DOHH2 (cell line): Measurements from ENCODE around the gene COMMD4.

Experiments used
- EZH2phosphoT487 ChIP-seq: fragments of 200-600 bp; sonication (generic); IDR thresholded peaks from 2 replicates; pipeline ENCODE4 v1.6.1; 2017; ENCODE audit warnings: borderline replicate concordance, mild to moderate bottlenecking, antibody characterized with exemption, low read length, moderate library complexity, mixed read lengths
- TF ChIP-seq, protein P1 (sequence below): fragments of 200-600 bp; sonication (generic); IDR thresholded peaks from one replicate; pipeline ENCODE4 v1.5.1; 2014; ENCODE audit warnings: antibody characterized with exemption, mild to moderate bottlenecking, low read depth, low read length; ENCODE audit not compliant: poor library complexity, severe bottlenecking

DNA sequence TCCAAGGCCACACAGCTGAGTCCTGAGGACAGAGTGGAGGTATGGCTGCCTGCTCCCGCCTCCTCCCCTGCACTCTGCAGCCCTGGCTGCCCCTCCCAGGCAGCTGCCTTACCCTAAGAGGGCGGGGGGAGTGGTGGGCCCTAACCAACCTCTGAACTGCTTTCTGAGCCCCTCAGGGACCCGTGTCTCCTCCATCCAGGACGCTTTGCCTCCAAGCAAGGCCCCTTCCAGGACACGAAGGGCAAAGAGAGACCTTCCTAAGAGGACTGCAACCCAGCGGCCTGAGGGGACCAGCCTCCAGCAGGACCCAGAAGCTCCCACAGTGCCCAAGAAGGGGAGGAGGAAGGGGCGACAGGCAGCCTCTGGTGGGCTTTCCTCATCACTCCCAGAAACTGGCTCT lies 18.6 kb downstream of the COMMD4 start:
- TF ChIP-seq, protein P1, sequence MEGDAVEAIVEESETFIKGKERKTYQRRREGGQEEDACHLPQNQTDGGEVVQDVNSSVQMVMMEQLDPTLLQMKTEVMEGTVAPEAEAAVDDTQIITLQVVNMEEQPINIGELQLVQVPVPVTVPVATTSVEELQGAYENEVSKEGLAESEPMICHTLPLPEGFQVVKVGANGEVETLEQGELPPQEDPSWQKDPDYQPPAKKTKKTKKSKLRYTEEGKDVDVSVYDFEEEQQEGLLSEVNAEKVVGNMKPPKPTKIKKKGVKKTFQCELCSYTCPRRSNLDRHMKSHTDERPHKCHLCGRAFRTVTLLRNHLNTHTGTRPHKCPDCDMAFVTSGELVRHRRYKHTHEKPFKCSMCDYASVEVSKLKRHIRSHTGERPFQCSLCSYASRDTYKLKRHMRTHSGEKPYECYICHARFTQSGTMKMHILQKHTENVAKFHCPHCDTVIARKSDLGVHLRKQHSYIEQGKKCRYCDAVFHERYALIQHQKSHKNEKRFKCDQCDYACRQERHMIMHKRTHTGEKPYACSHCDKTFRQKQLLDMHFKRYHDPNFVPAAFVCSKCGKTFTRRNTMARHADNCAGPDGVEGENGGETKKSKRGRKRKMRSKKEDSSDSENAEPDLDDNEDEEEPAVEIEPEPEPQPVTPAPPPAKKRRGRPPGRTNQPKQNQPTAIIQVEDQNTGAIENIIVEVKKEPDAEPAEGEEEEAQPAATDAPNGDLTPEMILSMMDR = no peak
- no peak for TF ChIP-seq EZH2phosphoT487
